AG09309 (cell line): ENCODE results near the gene NDUFAF5.

ENCODE experiments used
- DNase-seq: peaks from one replicate; pipeline ENCODE4 v3.0.0-alpha.2; 2010; ENCODE audit warnings: low read depth
- H3K4me3 ChIP-seq: 2 replicates; pipeline ENCODE4 v1.5.1; 2011; ENCODE audit warnings: mild to moderate bottlenecking, low read depth, low read length, moderate library complexity; ENCODE audit not compliant: control insufficient read depth
- TF ChIP-seq, protein P1 (sequence below): IDR thresholded peaks from 2 replicates; pipeline ENCODE4 v1.5.1; 2011; ENCODE audit warnings: mild to moderate bottlenecking, low read depth, low read length, inconsistent platforms; ENCODE audit not compliant: insufficient read depth, control insufficient read depth; ENCODE audit errors: missing control alignments

Gene NDUFAF5

DNA sequence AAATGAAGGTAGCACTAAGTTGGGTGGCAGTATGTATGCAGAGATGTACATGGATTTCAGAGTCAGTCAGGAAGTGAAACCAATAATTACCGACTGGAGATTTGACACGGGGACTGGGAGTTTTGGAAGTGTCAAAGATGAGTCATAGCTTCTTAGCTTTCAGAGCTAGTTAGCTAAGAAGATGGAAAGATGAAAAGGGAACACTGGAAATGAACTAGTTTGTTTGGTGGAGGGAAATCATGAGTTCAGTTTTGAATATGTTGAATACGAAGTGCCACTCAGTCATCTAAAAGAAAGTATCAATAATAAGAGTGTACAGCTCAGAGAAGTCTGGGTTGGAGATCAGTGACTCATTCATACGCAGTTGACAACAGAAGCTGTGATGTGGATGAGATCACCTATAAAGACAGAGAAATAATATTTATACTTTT, 7.6 kb upstream of the NDUFAF5 start:
- DNase-seq: no peak
- H3K4me3 ChIP-seq: no peak overlapping the region
- TF ChIP-seq, protein P1, sequence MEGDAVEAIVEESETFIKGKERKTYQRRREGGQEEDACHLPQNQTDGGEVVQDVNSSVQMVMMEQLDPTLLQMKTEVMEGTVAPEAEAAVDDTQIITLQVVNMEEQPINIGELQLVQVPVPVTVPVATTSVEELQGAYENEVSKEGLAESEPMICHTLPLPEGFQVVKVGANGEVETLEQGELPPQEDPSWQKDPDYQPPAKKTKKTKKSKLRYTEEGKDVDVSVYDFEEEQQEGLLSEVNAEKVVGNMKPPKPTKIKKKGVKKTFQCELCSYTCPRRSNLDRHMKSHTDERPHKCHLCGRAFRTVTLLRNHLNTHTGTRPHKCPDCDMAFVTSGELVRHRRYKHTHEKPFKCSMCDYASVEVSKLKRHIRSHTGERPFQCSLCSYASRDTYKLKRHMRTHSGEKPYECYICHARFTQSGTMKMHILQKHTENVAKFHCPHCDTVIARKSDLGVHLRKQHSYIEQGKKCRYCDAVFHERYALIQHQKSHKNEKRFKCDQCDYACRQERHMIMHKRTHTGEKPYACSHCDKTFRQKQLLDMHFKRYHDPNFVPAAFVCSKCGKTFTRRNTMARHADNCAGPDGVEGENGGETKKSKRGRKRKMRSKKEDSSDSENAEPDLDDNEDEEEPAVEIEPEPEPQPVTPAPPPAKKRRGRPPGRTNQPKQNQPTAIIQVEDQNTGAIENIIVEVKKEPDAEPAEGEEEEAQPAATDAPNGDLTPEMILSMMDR: no peak

DNA sequence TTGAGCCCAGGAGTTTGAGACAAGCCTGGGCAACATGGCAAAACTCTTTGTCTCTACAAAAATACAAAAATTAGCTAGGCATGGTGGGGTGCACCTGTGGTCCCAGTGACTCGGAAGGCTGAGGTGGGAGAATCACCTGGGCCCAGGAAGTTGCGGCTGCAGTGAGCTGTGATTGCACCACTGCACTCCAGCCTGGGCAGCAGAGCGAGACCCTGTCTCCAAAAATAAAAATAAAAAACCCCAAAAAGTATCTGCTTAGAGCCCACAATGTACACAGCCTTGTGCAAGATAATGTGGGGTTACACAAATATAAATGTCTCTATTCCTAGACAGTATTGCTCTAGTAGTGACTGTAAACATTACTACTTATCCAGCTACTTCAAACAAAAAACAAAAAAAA, 6.0 kb upstream of the NDUFAF5 start:
- H3K4me3 ChIP-seq: no peak overlapping the region
- TF ChIP-seq, protein P1: no peak
- DNase-seq: no peak

DNA sequence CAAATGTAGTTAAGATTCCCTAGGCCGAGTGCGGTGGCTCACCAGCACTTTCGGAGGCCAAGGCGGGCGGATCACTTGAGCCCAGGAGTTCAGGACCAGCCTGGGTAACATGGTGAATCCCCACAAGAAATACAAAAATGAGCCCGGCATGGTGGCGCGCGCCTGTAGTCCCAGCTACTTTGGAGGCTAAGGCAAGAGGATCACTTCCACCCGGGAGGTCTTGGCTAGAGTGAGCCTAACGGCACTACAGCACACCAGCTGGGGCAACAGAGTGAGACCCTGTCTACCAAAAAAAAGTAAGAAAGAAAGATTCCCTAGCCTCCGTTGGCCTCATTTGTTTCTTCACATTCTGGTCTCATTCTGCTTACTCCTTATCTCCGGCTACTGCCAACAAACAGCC, 1.3 kb upstream of the NDUFAF5 start:
- no peak for DNase-seq
- no peak overlapping the region for H3K4me3 ChIP-seq
- TF ChIP-seq, protein P1: no peak

DNA sequence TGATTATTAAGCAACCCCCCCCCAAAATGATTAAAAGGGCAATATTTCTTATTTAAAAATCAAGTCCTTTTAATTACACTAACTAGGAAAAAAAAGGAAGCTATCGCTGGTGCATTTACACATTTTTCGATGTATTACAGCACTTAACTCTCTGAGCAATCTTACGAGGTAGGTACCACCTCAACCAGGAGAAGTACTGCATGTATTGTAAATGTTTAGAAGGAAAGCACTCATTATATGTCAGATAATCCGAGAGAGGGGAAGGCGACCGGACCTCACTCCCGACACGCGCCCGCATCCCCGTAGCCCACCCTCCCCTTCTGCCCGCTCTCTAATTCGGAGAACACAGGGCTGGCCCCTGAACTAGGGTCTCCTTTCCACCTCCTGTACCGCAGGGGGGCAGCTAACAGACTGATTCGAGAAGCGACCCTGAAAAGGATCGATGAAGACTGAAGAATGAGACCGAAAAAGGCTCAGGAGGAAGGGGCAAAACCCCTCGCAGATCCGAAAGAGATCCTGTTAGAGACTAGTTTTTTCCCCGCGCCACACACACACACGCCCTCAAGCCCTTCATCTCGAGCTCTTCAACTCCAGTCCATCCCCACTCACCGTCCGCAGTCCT, 446 bp upstream of the NDUFAF5 start:
- no peak for DNase-seq
- peak overlapping the region; percentile 80 for H3K4me3 ChIP-seq

DNA sequence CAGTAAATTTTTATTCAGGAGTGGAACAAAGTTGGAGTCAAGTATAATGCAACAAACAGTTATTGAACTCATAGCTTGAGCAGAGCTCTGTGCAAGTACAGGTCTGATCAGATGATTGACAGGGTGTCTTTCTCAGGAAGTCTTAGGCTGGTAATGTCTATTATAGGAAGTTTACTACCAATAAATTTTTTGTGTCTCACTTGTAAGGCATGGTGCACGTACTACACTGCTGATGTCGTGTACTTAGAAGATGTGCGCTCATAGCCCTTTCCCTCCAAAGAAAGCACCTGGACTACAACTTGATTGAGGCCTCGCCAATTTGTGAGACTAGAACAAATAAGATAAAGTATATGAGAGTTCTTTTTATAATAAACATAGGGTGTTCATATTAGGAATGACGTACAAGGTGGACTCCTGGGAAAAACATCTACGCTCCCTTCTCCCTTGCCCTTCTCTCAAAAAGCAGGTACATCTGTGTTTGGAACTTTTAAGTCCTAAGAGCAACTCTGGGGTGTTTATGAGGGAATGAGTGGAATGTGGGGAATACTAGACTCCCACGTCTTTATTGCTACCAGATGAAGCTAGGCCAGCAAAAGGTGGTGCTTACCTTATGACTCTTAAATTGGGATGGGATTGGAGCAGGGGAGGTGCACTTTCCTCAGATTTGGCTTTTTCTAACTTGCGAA, 1.5 kb downstream of the NDUFAF5 start:
- peak overlapping the region; percentile 80; the same call in 1 of the 2 replicates for H3K4me3 ChIP-seq
- DNase-seq: no peak
- TF ChIP-seq, protein P1: no peak

More for the DNA sequence above, 446 bp upstream of the NDUFAF5 start:
- TF ChIP-seq, protein P1: no peak

DNA sequence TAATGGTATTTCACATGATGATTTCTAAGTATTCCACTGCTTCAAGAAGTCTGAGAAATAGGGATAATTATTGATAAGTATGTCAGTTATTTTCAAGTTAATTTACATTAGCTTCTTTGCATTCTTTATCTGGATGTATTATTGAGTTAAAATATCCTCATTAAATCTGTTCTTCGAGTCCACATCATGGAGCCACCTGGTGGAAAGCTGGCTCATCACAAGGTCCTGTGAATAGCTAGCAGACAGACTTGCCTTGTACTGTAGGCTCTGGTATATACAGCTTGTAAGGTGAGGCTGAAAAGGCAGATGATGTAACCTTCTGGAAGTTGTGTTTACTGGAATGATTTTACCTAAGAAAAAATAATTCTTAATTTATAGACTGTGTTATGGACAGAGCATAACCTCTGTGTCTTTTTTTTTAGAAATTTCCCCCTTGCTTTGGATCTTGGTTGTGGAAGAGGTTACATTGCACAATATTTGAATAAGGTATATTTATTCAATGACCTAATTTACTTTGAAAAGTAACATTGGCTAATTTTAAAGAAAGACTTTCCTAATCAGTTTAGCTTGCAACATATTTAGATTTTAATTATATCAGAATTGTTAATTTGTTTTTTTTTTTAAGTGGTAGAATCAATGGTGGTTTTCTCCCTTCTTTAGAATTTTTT, 3.5 kb downstream of the NDUFAF5 start:
- no peak for DNase-seq

More for the DNA sequence above, 3.5 kb downstream of the NDUFAF5 start:
- H3K4me3 ChIP-seq: no peak overlapping the region
- TF ChIP-seq, protein P1: peak; percentile 63
